ENCODE data around the gene RERE.

- TF ChIP-seq, protein P1, sequence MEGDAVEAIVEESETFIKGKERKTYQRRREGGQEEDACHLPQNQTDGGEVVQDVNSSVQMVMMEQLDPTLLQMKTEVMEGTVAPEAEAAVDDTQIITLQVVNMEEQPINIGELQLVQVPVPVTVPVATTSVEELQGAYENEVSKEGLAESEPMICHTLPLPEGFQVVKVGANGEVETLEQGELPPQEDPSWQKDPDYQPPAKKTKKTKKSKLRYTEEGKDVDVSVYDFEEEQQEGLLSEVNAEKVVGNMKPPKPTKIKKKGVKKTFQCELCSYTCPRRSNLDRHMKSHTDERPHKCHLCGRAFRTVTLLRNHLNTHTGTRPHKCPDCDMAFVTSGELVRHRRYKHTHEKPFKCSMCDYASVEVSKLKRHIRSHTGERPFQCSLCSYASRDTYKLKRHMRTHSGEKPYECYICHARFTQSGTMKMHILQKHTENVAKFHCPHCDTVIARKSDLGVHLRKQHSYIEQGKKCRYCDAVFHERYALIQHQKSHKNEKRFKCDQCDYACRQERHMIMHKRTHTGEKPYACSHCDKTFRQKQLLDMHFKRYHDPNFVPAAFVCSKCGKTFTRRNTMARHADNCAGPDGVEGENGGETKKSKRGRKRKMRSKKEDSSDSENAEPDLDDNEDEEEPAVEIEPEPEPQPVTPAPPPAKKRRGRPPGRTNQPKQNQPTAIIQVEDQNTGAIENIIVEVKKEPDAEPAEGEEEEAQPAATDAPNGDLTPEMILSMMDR (tag by site-specific recombination; IDR thresholded peaks at IDR 0.05): no peak
- no peak for TF ChIP-seq ZNF560 (tag by site-specific recombination; IDR thresholded peaks at IDR 0.05; ENCODE audit: borderline replicate concordance)
- TF ChIP-seq KLF9 (tag by site-specific recombination; IDR thresholded peaks at IDR 0.05; ENCODE audit: low read depth): no peak
- TF ChIP-seq ZNF174 (tag by site-specific recombination; IDR thresholded peaks at IDR 0.05): no peak
These were observed 397.1 kb downstream of the RERE start for GRCh38 chr1:8420318-8420717.

All from HEK293 (cell line).